Spleen (tissue), 7 donors: ENCODE results near the gene MRC2.
"Not testable (repeated sequence)": the region's sequence is repeated elsewhere in the genome, so short reads cannot be mapped to it uniquely, and the experiment has no call there.

Experiments used
- CTCF ChIP-seq, 11 experiments: fragments of 200-600 bp in 7 of 11; fragments of 450-650 bp in 4 of 11; sonication (generic) in 4 of 11; IDR thresholded peaks in 8 of 11; conservative IDR thresholded peaks in 3 of 11; 1 replicate in 7 of 11; 2 replicates in 4 of 11; pipeline versions ENCODE4 v1.4.0 to v1.8.0; 2016 to 2021; ENCODE audit warnings: antibody characterized with exemption in 11 of 11, inconsistent platforms in 4 of 11, mild to moderate bottlenecking in 1 of 11
- POLR2A ChIP-seq, 3 donors: fragments of 450-650 bp; IDR thresholded peaks; one replicate each; pipeline ENCODE4 v1.5.1; 2017; ENCODE audit warnings: antibody characterized with exemption in 3 of 3, mild to moderate bottlenecking in 1 of 3
- POLR2AphosphoS5 ChIP-seq, 3 donors: sonication (generic); formaldehyde crosslinking; IDR thresholded peaks; one replicate each; pipeline ENCODE4 v1.5.1; 2017; ENCODE audit warnings: antibody characterized with exemption in 3 of 3
- donor health status: DM: no; HTN: no; CAD: no; lungs with moderate emphysema.
- donor health status: DM: no; HTN: no; CAD: no.
- donor health status: DM: no; HTN: no; CAD: no.

- TF ChIP-seq CTCF (IDR thresholded peaks at IDR 0.05 in 8 of 11, conservative IDR thresholded peaks at IDR 0.05 in 3 of 11); POLR2A (IDR thresholded peaks at IDR 0.05); POLR2AphosphoS5 (IDR thresholded peaks at IDR 0.05): not testable (repeated sequence)
Observed at GRCh38 chr17:62603783-62604182, 23.7 kb upstream of the MRC2 start.
